ENCODE measurements around the gene SEMA4D. TPM values are rescaled to one million over a fixed set of nuclear protein-coding genes. Genes with fewer than 3 reads are reported as not detected.
"Not testable (repeated sequence)": the region's sequence is repeated elsewhere in the genome, so short reads cannot be mapped to it uniquely, and the experiment has no call there.

Gene SEMA4D
- total RNA-seq, 4 donors from 2014 or later: 37.3 to 50.1 (median 42.6) TPM

GRCh38 chr9:89347651-89348050 lies 150.3 kb downstream of the SEMA4D start:
- no peaks in the 10 kb centered on the region for H3K9me3 ChIP-seq
- no peak for TF ChIP-seq POLR2A (IDR thresholded peaks at IDR 0.05)
- TF ChIP-seq CTCF (IDR thresholded peaks at IDR 0.05): no peak
- TF ChIP-seq POLR2AphosphoS5 (IDR thresholded peaks at IDR 0.05): no peak
- no peak for TF ChIP-seq EP300 (IDR thresholded peaks at IDR 0.05)
- no peaks in the 10 kb centered on the region for H3K27me3 ChIP-seq
- no peaks in the 10 kb centered on the region for H3K4me1 ChIP-seq
- H3K36me3 ChIP-seq: peaks cover 99% of the 10 kb centered on the region
- H3K4me3 ChIP-seq: no peak overlapping the region
- WGBS: 72% methylated on average over 5 of the region's 5 CpGs
- H3K27ac ChIP-seq: no peak overlapping the region
- no peak for DNase-seq (ENCODE audit: low spot score in 2 of 2)

GRCh38 chr9:89346696-89347095 lies 151.2 kb downstream of the SEMA4D start:
- Histone ChIP-seq H3K4me3 (no peak overlapping the region), H3K4me1 (no peaks in the 10 kb centered on the region), H3K9me3 (no peaks in the 10 kb centered on the region), H3K27ac (no peak overlapping the region), H3K27me3 (no peaks in the 10 kb centered on the region), H3K36me3 (peaks cover 99% of the 10 kb centered on the region)
- TF ChIP-seq POLR2AphosphoS5 (IDR thresholded peaks at IDR 0.05) (no peak), CTCF (IDR thresholded peaks at IDR 0.05) (no peak), POLR2A (IDR thresholded peaks at IDR 0.05) (no peak), EP300 (IDR thresholded peaks at IDR 0.05) (no peak)
- WGBS: 74% methylated on average over 8 of the region's 9 CpGs
- DNase-seq (ENCODE audit: low spot score in 2 of 2): no peak

- no peaks in the 10 kb centered on the region for H3K9me3 ChIP-seq
- no peak overlapping the region for H3K4me3 ChIP-seq
- TF ChIP-seq POLR2A (IDR thresholded peaks at IDR 0.05) (no peak), EP300 (IDR thresholded peaks at IDR 0.05) (no peak), POLR2AphosphoS5 (IDR thresholded peaks at IDR 0.05) (no peak)
- H3K27me3 ChIP-seq: no peaks in the 10 kb centered on the region
- DNase-seq (ENCODE audit: low spot score in 2 of 2): no peak
- H3K27ac ChIP-seq: no peak overlapping the region
- WGBS: 98% methylated on average over 5 of the region's 5 CpGs
- H3K36me3 ChIP-seq: peaks cover 99% of the 10 kb centered on the region
- no peaks in the 10 kb centered on the region for H3K4me1 ChIP-seq
Measured at GRCh38 chr9:89345476-89345875, 152.4 kb downstream of the SEMA4D start.

GRCh38 chr9:89343812-89344211 lies 154.1 kb downstream of the SEMA4D start:
- 88% methylated on average over 7 of the region's 7 CpGs for WGBS
- peaks cover 99% of the 10 kb centered on the region for H3K36me3 ChIP-seq

GRCh38 chr9:89342948-89343347 lies 155.0 kb downstream of the SEMA4D start:
- no peak for DNase-seq (ENCODE audit: low spot score in 2 of 2)
- 100% methylated on average over 1 of the region's 1 CpG for WGBS
- Histone ChIP-seq H3K9me3 (no peaks in the 10 kb centered on the region), H3K36me3 (peaks cover 94% of the 10 kb centered on the region), H3K27me3 (no peaks in the 10 kb centered on the region), H3K27ac (no peak overlapping the region), H3K4me3 (no peak overlapping the region), H3K4me1 (no peaks in the 10 kb centered on the region)
- TF ChIP-seq CTCF (IDR thresholded peaks at IDR 0.05) (no peak), POLR2A (IDR thresholded peaks at IDR 0.05) (no peak), EP300 (IDR thresholded peaks at IDR 0.05) (no peak), POLR2AphosphoS5 (IDR thresholded peaks at IDR 0.05) (no peak)

More at GRCh38 chr9:89343812-89344211, 154.1 kb downstream of the SEMA4D start:
- DNase-seq (ENCODE audit: low spot score in 2 of 2); H3K4me3 ChIP-seq; H3K4me1 ChIP-seq; H3K9me3 ChIP-seq; H3K27me3 ChIP-seq; H3K27ac ChIP-seq: not testable (repeated sequence)

- DNase-seq (ENCODE audit: low spot score in 2 of 2): no peak
- H3K27ac ChIP-seq: no peak overlapping the region
- no peak overlapping the region for H3K4me3 ChIP-seq
- H3K27me3 ChIP-seq: no peaks in the 10 kb centered on the region
- H3K4me1 ChIP-seq: no peaks in the 10 kb centered on the region
- 97% methylated on average over 6 of the region's 6 CpGs for WGBS
- TF ChIP-seq POLR2AphosphoS5 (IDR thresholded peaks at IDR 0.05) (no peak), POLR2A (IDR thresholded peaks at IDR 0.05) (no peak), EP300 (IDR thresholded peaks at IDR 0.05) (no peak), CTCF (IDR thresholded peaks at IDR 0.05) (no peak)
- peaks cover 94% of the 10 kb centered on the region for H3K36me3 ChIP-seq
- no peaks in the 10 kb centered on the region for H3K9me3 ChIP-seq
Measured at GRCh38 chr9:89342213-89342612, 155.7 kb downstream of the SEMA4D start.
